K562 (cell line): ENCODE data around the gene UQCRC1. TPM values are rescaled to one million over a fixed set of nuclear protein-coding genes. Genes with fewer than 3 reads are reported as not detected.

ENCODE experiments used
- ATF1 ChIP-seq, 2 experiments: fragments of 450-650 bp in 1 of 2; IDR thresholded peaks; 2 replicates each; pipeline ENCODE4 v1.6.1; 2016; ENCODE audit warnings: missing compliant biosample characterization in 1 of 2, missing genetic modification characterization in 1 of 2
- CGGBP1 ChIP-seq: fragments of 250-450 bp; sonication (Bioruptor Pico); IDR thresholded peaks from 2 replicates; pipeline ENCODE4 v1.9.0; 2021; ENCODE audit warnings: mild to moderate bottlenecking
- E2F4 ChIP-seq: sonication (generic); formaldehyde crosslinking; IDR thresholded peaks from 2 replicates; pipeline ENCODE4 v1.8.0; 2022; ENCODE audit warnings: mild to moderate bottlenecking, low read depth, missing genetic modification reagents
- EGR1 ChIP-seq: fragments of 450-650 bp; conservative IDR thresholded peaks from 2 replicates; pipeline ENCODE4 v1.6.1; 2017; ENCODE audit warnings: mild to moderate bottlenecking
- EP300 ChIP-seq: IDR thresholded peaks from 2 replicates; pipeline ENCODE4 v1.6.1; 2012; ENCODE audit warnings: low read length, improper control_type of control experiment
- ETS1 ChIP-seq: conservative IDR thresholded peaks from 2 replicates; pipeline ENCODE4 v1.6.1; 2011; ENCODE audit warnings: low read depth, mild to moderate bottlenecking, low read length; ENCODE audit not compliant: control insufficient read depth
- FOXP4 ChIP-seq: sonication (generic); formaldehyde crosslinking; IDR thresholded peaks from 2 replicates; pipeline ENCODE4 v1.8.0; 2022; ENCODE audit warnings: mild to moderate bottlenecking, missing genetic modification reagents, borderline replicate concordance
- HES1 ChIP-seq: fragments of 450-650 bp; IDR thresholded peaks from 2 replicates; pipeline ENCODE4 v1.6.1; 2016; ENCODE audit warnings: low read depth, mild to moderate bottlenecking, moderate library complexity
- HNRNPL ChIP-seq: fragments of 200-400 bp; formaldehyde crosslinking; IDR thresholded peaks from 2 replicates; pipeline ENCODE4 v1.6.1; 2017; ENCODE audit warnings: low read depth, mild to moderate bottlenecking, low read length
- NR0B1 ChIP-seq: fragments of 450-650 bp; IDR thresholded peaks from one replicate; pipeline ENCODE4 v1.6.1; 2018; ENCODE audit warnings: mild to moderate bottlenecking, moderate library complexity; ENCODE audit not compliant: partially characterized antibody
- POLR2B ChIP-seq: fragments of 450-650 bp; IDR thresholded peaks from 2 replicates; pipeline ENCODE4 v1.6.1; 2018; ENCODE audit warnings: low read depth; ENCODE audit not compliant: partially characterized antibody
- SMAD2 ChIP-seq: fragments of 150-350 bp; IDR thresholded peaks from 2 replicates; pipeline ENCODE4 v1.6.1; 2014; ENCODE audit warnings: low read depth, mild to moderate bottlenecking, low read length
- SMARCA4 ChIP-seq: fragments of 450-650 bp; IDR thresholded peaks from 2 replicates; pipeline ENCODE4 v1.6.1; 2016
- ZNF217 ChIP-seq: sonication (generic); formaldehyde crosslinking; IDR thresholded peaks from 2 replicates; pipeline ENCODE4 v1.8.0; 2022; ENCODE audit warnings: mild to moderate bottlenecking, missing genetic modification reagents
- ZNF511 ChIP-seq: sonication (generic); formaldehyde crosslinking; IDR thresholded peaks from 2 replicates; pipeline ENCODE4 v1.8.0; 2022; ENCODE audit warnings: mild to moderate bottlenecking, missing genetic modification reagents
- ZNF639 ChIP-seq, 2 experiments: fragments of 200-800 bp in 1 of 2; sonication (Bioruptor generic) in 1 of 2; sonication (generic) in 1 of 2; formaldehyde crosslinking in 1 of 2; IDR thresholded peaks in 1 of 2; conservative IDR thresholded peaks in 1 of 2; 2 replicates each; pipeline versions ENCODE4 v1.5.0 to v1.6.1; 2016 to 2020; ENCODE audit warnings: missing compliant biosample characterization in 1 of 2, missing genetic modification characterization in 1 of 2, missing genetic modification reagents in 1 of 2
- polyA plus RNA-seq, 8 experiments: library from polyadenylated mRNA; depleted of rRNA in 4 of 8; stranded (reverse) in 5 of 8; unstranded in 3 of 8; fragments of >200 nt; fragmentation: Nextera tagmentation in 2 of 8; fragmentation: Illumina TruSeq in 1 of 8; extraction: Ambion mirVana in 2 of 8; extraction: Trizol in 1 of 8; gene quantifications; 2 replicates each; pipeline versions ENCODE4 v1.2.1 to v1.2.3, GENCODE V29; 2011 to 2014; ENCODE audit warnings: inconsistent platforms in 1 of 8, missing spikeins in 1 of 8
- total RNA-seq, 7 experiments: library from RNA; depleted of rRNA in 6 of 7; stranded (reverse); fragments of >200 nt in 6 of 7; fragmentation: Illumina TruSeq in 2 of 7; extraction: Trizol in 2 of 7; gene quantifications; 2 replicates each; pipeline versions ENCODE4 v1.2.1 to v1.2.3, GENCODE V29; 2011 to 2021; ENCODE audit warnings: low replicate concordance in 1 of 7

The UQCRC1 gene
- total and polyA plus RNA-seq, 9 of the 15 experiments (the other 6 are each of a cell fraction or from before 2014, with no cell fraction given): 125 to 424 (median 268) TPM

- TF ChIP-seq FOXP4 (CRISPR knock-in tag): no peak
- no peak for TF ChIP-seq HNRNPL
- peak; percentile 40; the same call in 1 of the 2 replicates for TF ChIP-seq ZNF511 (CRISPR knock-in tag)
- no peak for TF ChIP-seq ZNF217 (CRISPR knock-in tag)
- TF ChIP-seq SMAD2: no peak
- peak; percentile 92 for TF ChIP-seq POLR2B
- no peak for TF ChIP-seq ATF1 (CRISPR knock-in tag; IDR thresholded peaks at IDR 0.05)
- 0 out of 2 replicates have a peak, but pooled peaks have one; percentile 21 for TF ChIP-seq ATF1 (tag; IDR thresholded peaks at IDR 0.05)
- peak; percentile 81 for TF ChIP-seq EGR1
- no peak; the same call in 1 of the 2 replicates for TF ChIP-seq E2F4 (CRISPR knock-in tag)
- TF ChIP-seq CGGBP1 (CRISPR knock-in tag): no peak
- no peak for TF ChIP-seq ZNF639 (CRISPR knock-in tag; conservative IDR thresholded peaks at IDR 0.05 in 1 of 2, IDR thresholded peaks at IDR 0.05 in 1 of 2)
- TF ChIP-seq EP300: no peak
- no peak for TF ChIP-seq SMARCA4
- TF ChIP-seq NR0B1: no peak
- TF ChIP-seq ETS1: no peak; the same call in 1 of the 2 replicates
- TF ChIP-seq HES1: no peak
Observed at GRCh38 chr3:48609088-48610005, at the start of gene UQCRC1 (continued).
